H9 (cell line): ENCODE measurements around the gene FAM227B. TPM values are rescaled to one million over a fixed set of nuclear protein-coding genes. Genes with fewer than 3 reads are reported as not detected.

Experiments used
- DNase-seq: peaks from one replicate; pipeline ENCODE4 v3.0.0-alpha.2; 2017
- H2AFZ ChIP-seq: one replicate; pipeline ENCODE4 v1.6.1; 2013; ENCODE audit warnings: mild to moderate bottlenecking, low read length, control low read depth, moderate library complexity
- H2AK5ac ChIP-seq: 2 replicates; pipeline ENCODE4 v1.6.1; 2013; ENCODE audit warnings: low read length, control low read depth, mixed read lengths; ENCODE audit not compliant: insufficient read length
- H2BK120ac ChIP-seq: one replicate; pipeline ENCODE4 v1.6.1; 2013; ENCODE audit warnings: low read depth, mild to moderate bottlenecking, low read length, control low read depth, inconsistent platforms; ENCODE audit not compliant: poor library complexity, severe bottlenecking
- H2BK12ac ChIP-seq: 2 replicates; pipeline ENCODE4 v1.6.1; 2013; ENCODE audit warnings: low read length, control low read depth, mixed read lengths, low read depth; ENCODE audit not compliant: insufficient read length
- H2BK15ac ChIP-seq: 2 replicates; pipeline ENCODE4 v1.6.1; 2013; ENCODE audit warnings: low read depth, low read length, control low read depth
- H2BK20ac ChIP-seq: one replicate; pipeline ENCODE4 v1.6.1; 2013; ENCODE audit warnings: low read depth, mild to moderate bottlenecking, low read length, control low read depth, inconsistent platforms; ENCODE audit not compliant: poor library complexity, severe bottlenecking
- H2BK5ac ChIP-seq: 2 replicates; pipeline ENCODE4 v1.6.1; 2013; ENCODE audit warnings: low read length, control low read depth, mixed read lengths; ENCODE audit not compliant: insufficient read length
- H3K14ac ChIP-seq: 2 replicates; pipeline ENCODE4 v1.6.1; 2013; ENCODE audit warnings: low read length, control low read depth; ENCODE audit not compliant: insufficient read depth
- H3K18ac ChIP-seq: 2 replicates; pipeline ENCODE4 v1.6.1; 2013; ENCODE audit warnings: low read depth, mild to moderate bottlenecking, mixed read lengths, low read length, control low read depth; ENCODE audit not compliant: insufficient read length
- H3K23ac ChIP-seq: 2 replicates; pipeline ENCODE4 v1.6.1; 2013; ENCODE audit warnings: low read length, control low read depth, mixed read lengths, low read depth; ENCODE audit not compliant: insufficient read length
- H3K23me2 ChIP-seq: 2 replicates; pipeline ENCODE4 v1.6.1; 2013; ENCODE audit warnings: low read depth, mild to moderate bottlenecking, mixed read lengths, low read length, control low read depth; ENCODE audit not compliant: insufficient read length, poor library complexity, severe bottlenecking
- H3K27ac ChIP-seq: 2 replicates; pipeline ENCODE4 v1.5.1; 2013; ENCODE audit warnings: low read length, control low read depth, mixed read lengths, low read depth; ENCODE audit not compliant: insufficient read length
- H3K27me3 ChIP-seq: 2 replicates; pipeline ENCODE4 v1.6.1; 2013; ENCODE audit warnings: low read length, control low read depth, inconsistent platforms; ENCODE audit not compliant: insufficient read depth
- H3K4ac ChIP-seq: 2 replicates; pipeline ENCODE4 v1.6.1; 2013; ENCODE audit warnings: low read depth, mild to moderate bottlenecking, control low read depth, inconsistent platforms, low read length, moderate library complexity
- H3K4me1 ChIP-seq: 2 replicates; pipeline ENCODE4 v1.6.1; 2013; ENCODE audit warnings: low read length, control low read depth, inconsistent platforms; ENCODE audit not compliant: insufficient read depth
- H3K4me2 ChIP-seq: 2 replicates; pipeline ENCODE4 v1.6.1; 2013; ENCODE audit warnings: low read length, control low read depth, mixed read lengths; ENCODE audit not compliant: insufficient read length, insufficient read depth
- H3K56ac ChIP-seq: 2 replicates; pipeline ENCODE4 v1.6.1; 2013; ENCODE audit warnings: low read depth, mild to moderate bottlenecking, mixed read lengths, low read length, control low read depth; ENCODE audit not compliant: insufficient read length
- H3K79me1 ChIP-seq: 2 replicates; pipeline ENCODE4 v1.6.1; 2013; ENCODE audit warnings: low read depth, mild to moderate bottlenecking, moderate library complexity, low read length, control low read depth, inconsistent platforms; ENCODE audit not compliant: insufficient read depth, poor library complexity, severe bottlenecking
- H3K79me2 ChIP-seq: 2 replicates; pipeline ENCODE4 v1.6.1; 2013; ENCODE audit warnings: low read length, control low read depth, inconsistent platforms; ENCODE audit not compliant: insufficient read depth
- H3K9ac ChIP-seq: 2 replicates; pipeline ENCODE4 v1.6.1; 2013; ENCODE audit warnings: low read length, control low read depth, mixed read lengths; ENCODE audit not compliant: insufficient read length; ENCODE audit errors: extremely low read depth
- H3K9me3 ChIP-seq: one replicate; pipeline ENCODE4 v1.6.1; 2013; ENCODE audit warnings: low read depth, low read length, inconsistent platforms; ENCODE audit not compliant: control insufficient read depth
- H3T11ph ChIP-seq: one replicate; pipeline ENCODE4 v1.6.1; 2013; ENCODE audit warnings: mild to moderate bottlenecking, low read length, control low read depth, inconsistent platforms
- H4K20me1 ChIP-seq: one replicate; pipeline ENCODE4 v1.6.1; 2013; ENCODE audit not compliant: control insufficient read depth, insufficient read length, insufficient read depth
- H4K5ac ChIP-seq: 2 replicates; pipeline ENCODE4 v1.6.1; 2013; ENCODE audit warnings: low read depth, mild to moderate bottlenecking, mixed read lengths, low read length, control low read depth; ENCODE audit not compliant: insufficient read length
- H4K8ac ChIP-seq: replicated peaks from 2 replicates; pipeline ENCODE4 v1.6.1; 2013; ENCODE audit warnings: low read length, control low read depth, mixed read lengths, low read depth; ENCODE audit not compliant: insufficient read length
- H4K91ac ChIP-seq: 2 replicates; pipeline ENCODE4 v1.6.1; 2013; ENCODE audit warnings: low read depth, mild to moderate bottlenecking, moderate library complexity, mixed read lengths, low read length, control low read depth; ENCODE audit not compliant: insufficient read length
- H3K27ac Mint-ChIP-seq, 3 experiments: 2 replicates in 2 of 3; 3 replicates in 1 of 3; pipeline ENCODE4 v1.8.0; 2020 to 2021; ENCODE audit warnings: mixed read lengths in 3 of 3, mild to moderate bottlenecking in 1 of 3, moderate library complexity in 1 of 3
- H3K27me3 Mint-ChIP-seq: 2 replicates; pipeline ENCODE4 v1.8.0; 2021; ENCODE audit warnings: low read depth, mild to moderate bottlenecking, moderate library complexity, mixed read lengths
- H3K36me3 Mint-ChIP-seq, 3 experiments: 2 replicates in 2 of 3; 3 replicates in 1 of 3; pipeline ENCODE4 v1.8.0; 2020 to 2021; ENCODE audit warnings: low read depth in 3 of 3, mixed read lengths in 3 of 3; ENCODE audit not compliant: insufficient read depth in 1 of 3
- H3K4me1 Mint-ChIP-seq, 2 experiments: 2 replicates each; pipeline ENCODE4 v1.8.0; 2020; ENCODE audit warnings: mixed read lengths in 2 of 2
- H3K4me3 Mint-ChIP-seq, 2 experiments: 2 replicates in 1 of 2; 3 replicates in 1 of 2; pipeline ENCODE4 v1.8.0; 2020 to 2021; ENCODE audit warnings: mild to moderate bottlenecking in 2 of 2, mixed read lengths in 2 of 2, moderate library complexity in 1 of 2
- H3K9me3 Mint-ChIP-seq, 2 experiments: 2 replicates in 1 of 2; 3 replicates in 1 of 2; pipeline ENCODE4 v1.8.0; 2020; ENCODE audit warnings: mild to moderate bottlenecking in 2 of 2, mixed read lengths in 2 of 2, moderate library complexity in 1 of 2
- total RNA-seq: library from RNA; stranded (reverse); gene quantifications from 2 replicates; pipeline ENCODE4 v1.2.1, GENCODE V29; 2021
- TF ChIP-seq, protein P1 (sequence below): fragments of 200-600 bp; sonication (generic); conservative IDR thresholded peaks from 3 replicates; pipeline ENCODE4 v1.8.0; 2021; ENCODE audit warnings: antibody characterized with exemption, mild to moderate bottlenecking

FAM227B gene
- total RNA-seq, 1 experiment from 2014 or later: 5.5 TPM

DNA sequence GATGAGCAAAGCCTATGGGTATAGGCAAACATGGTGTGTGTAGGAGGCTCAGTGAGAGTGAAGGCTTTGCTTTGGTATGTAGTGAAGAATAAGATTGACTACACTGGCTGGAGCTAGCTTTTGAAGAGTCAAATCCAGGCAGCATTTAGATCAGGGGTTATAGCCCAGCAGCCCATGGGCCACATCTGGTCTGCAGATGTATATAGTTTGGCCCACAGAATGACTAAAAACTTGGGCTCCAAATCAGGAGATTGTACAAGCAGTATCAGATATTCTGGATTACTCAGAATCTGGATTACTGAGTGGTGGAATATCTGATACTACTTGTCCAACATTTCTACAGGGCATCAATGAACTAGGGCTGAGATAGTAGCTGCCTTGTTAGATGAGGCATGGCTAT is 290.5 kb downstream of the FAM227B start:
- H3K79me1 ChIP-seq: no peaks in the 10 kb centered on the region
- H3K4me1 Mint-ChIP-seq: peaks cover 31 to 53% of the 10 kb centered on the region in 2 experiments
- no peak overlapping the region for H3K18ac ChIP-seq
- H3K27ac Mint-ChIP-seq: peak overlapping the region; percentile 70 to 94 (median 83)
- no peak overlapping the region for H3K4me2 ChIP-seq
- TF ChIP-seq, protein P1, sequence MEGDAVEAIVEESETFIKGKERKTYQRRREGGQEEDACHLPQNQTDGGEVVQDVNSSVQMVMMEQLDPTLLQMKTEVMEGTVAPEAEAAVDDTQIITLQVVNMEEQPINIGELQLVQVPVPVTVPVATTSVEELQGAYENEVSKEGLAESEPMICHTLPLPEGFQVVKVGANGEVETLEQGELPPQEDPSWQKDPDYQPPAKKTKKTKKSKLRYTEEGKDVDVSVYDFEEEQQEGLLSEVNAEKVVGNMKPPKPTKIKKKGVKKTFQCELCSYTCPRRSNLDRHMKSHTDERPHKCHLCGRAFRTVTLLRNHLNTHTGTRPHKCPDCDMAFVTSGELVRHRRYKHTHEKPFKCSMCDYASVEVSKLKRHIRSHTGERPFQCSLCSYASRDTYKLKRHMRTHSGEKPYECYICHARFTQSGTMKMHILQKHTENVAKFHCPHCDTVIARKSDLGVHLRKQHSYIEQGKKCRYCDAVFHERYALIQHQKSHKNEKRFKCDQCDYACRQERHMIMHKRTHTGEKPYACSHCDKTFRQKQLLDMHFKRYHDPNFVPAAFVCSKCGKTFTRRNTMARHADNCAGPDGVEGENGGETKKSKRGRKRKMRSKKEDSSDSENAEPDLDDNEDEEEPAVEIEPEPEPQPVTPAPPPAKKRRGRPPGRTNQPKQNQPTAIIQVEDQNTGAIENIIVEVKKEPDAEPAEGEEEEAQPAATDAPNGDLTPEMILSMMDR: no peak
- DNase-seq: no peak
- H2AFZ ChIP-seq: no peak overlapping the region
- no peak overlapping the region for H4K8ac ChIP-seq
- H3K23ac ChIP-seq: no peak overlapping the region
- peak overlapping the region; percentile 76 for H2AK5ac ChIP-seq
- H3K14ac ChIP-seq: no peak overlapping the region
- no peak overlapping the region for H2BK120ac ChIP-seq
- H2BK5ac ChIP-seq: no peak overlapping the region
- no peaks in the 10 kb centered on the region; a peak in 2 of 7 replicates for H3K36me3 Mint-ChIP-seq
- H3K9me3 Mint-ChIP-seq: no peaks in the 10 kb centered on the region
- H2BK15ac ChIP-seq: no peak overlapping the region
- H3T11ph ChIP-seq: no peak overlapping the region
- no peak overlapping the region for H3K27ac ChIP-seq
- H3K27me3 Mint-ChIP-seq: no peaks in the 10 kb centered on the region
- no peak overlapping the region for H3K9ac ChIP-seq
- no peak overlapping the region for H2BK20ac ChIP-seq
- no peaks in the 10 kb centered on the region for H3K23me2 ChIP-seq
- H2BK12ac ChIP-seq: peak overlapping the region; percentile 92
- H3K4me3 Mint-ChIP-seq: no peak overlapping the region
- H4K91ac ChIP-seq: peak overlapping the region; percentile 85
- no peak overlapping the region for H3K56ac ChIP-seq
- no peaks in the 10 kb centered on the region for H3K9me3 ChIP-seq
- no peaks in the 10 kb centered on the region for H4K20me1 ChIP-seq
- peaks cover 2% of the 10 kb centered on the region; the same call in 1 of the 2 replicates for H3K4me1 ChIP-seq
- H3K27me3 ChIP-seq: no peaks in the 10 kb centered on the region
- no peaks in the 10 kb centered on the region for H3K79me2 ChIP-seq
- no peak overlapping the region for H4K5ac ChIP-seq
- no peak overlapping the region for H3K4ac ChIP-seq
